ENCODE data around the gene TMEM244. TPM values are rescaled to one million over a fixed set of nuclear protein-coding genes. Genes with fewer than 3 reads are reported as not detected.
"Not testable (repeated sequence)": the region's sequence is repeated elsewhere in the genome, so short reads cannot be mapped to it uniquely, and the experiment has no call there.

TMEM244 gene
- total RNA-seq, 4 donors from 2014 or later: not detected

- TF ChIP-seq, protein P1, sequence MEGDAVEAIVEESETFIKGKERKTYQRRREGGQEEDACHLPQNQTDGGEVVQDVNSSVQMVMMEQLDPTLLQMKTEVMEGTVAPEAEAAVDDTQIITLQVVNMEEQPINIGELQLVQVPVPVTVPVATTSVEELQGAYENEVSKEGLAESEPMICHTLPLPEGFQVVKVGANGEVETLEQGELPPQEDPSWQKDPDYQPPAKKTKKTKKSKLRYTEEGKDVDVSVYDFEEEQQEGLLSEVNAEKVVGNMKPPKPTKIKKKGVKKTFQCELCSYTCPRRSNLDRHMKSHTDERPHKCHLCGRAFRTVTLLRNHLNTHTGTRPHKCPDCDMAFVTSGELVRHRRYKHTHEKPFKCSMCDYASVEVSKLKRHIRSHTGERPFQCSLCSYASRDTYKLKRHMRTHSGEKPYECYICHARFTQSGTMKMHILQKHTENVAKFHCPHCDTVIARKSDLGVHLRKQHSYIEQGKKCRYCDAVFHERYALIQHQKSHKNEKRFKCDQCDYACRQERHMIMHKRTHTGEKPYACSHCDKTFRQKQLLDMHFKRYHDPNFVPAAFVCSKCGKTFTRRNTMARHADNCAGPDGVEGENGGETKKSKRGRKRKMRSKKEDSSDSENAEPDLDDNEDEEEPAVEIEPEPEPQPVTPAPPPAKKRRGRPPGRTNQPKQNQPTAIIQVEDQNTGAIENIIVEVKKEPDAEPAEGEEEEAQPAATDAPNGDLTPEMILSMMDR (IDR thresholded peaks at IDR 0.05): no peak
Measured at GRCh38 chr6:129843573-129843972, 17.5 kb downstream of the TMEM244 start.

GRCh38 chr6:129842881-129843409 is 18.2 kb downstream of the TMEM244 start:
- TF ChIP-seq, protein P1 (IDR thresholded peaks at IDR 0.05): no peak
- no peak for DNase-seq (ENCODE audit: low spot score)
- no peak for ATAC-seq (ENCODE audit: low FRiP score)

More at GRCh38 chr6:129843573-129843972, 17.5 kb downstream of the TMEM244 start:
- ATAC-seq (ENCODE audit: low FRiP score) (no peak), DNase-seq (ENCODE audit: low spot score) (no peak)

- TF ChIP-seq, protein P1 (IDR thresholded peaks at IDR 0.05): no peak
- DNase-seq (ENCODE audit: low spot score): no peak
- no peak for ATAC-seq (ENCODE audit: low FRiP score)
Measured at GRCh38 chr6:129842137-129842536, 19.0 kb downstream of the TMEM244 start.

DNA sequence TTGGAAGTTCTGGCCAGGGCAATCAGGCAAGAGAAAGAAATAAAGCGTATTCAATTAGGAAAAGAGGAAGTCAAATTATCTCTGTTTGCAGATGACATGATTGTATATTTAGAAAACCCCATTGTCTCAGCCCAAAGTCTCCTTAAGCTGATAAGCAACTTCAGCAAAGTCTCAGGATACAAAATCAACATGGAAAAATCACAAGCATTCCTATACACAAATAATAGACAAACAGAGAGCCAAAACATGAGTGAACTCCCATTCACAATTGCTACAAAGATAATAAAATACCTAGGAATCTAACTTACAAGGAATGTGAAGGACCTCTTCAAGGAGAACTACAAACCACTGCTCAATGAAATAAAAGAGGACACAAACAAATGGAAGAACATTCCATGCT is 21.6 kb downstream of the TMEM244 start:
- not testable (repeated sequence) for ATAC-seq (ENCODE audit: low FRiP score); DNase-seq (ENCODE audit: low spot score)

DNA sequence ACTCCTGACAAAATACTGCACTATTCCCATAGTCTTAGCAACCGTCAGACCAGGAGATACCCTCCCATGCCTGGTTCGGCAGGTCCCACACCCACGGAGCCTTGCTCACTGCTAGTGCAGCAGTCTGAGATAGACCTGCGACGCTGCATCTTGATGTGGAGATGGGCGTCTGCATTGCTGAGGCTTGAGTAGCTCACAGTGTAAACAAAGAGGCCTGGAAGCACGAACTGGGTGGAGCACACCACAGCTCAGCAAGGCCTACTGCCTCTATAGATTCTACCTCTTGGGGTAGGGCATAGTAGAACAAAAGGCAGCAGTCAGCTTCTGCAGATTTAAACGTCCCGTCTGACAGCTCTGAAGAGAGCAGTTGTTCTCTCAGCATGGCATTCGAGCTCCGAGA is 25.4 kb downstream of the TMEM244 start:
- no peak for ATAC-seq (ENCODE audit: low FRiP score)
- TF ChIP-seq, protein P1 (IDR thresholded peaks at IDR 0.05): no peak
- no peak for DNase-seq (ENCODE audit: low spot score)

DNA sequence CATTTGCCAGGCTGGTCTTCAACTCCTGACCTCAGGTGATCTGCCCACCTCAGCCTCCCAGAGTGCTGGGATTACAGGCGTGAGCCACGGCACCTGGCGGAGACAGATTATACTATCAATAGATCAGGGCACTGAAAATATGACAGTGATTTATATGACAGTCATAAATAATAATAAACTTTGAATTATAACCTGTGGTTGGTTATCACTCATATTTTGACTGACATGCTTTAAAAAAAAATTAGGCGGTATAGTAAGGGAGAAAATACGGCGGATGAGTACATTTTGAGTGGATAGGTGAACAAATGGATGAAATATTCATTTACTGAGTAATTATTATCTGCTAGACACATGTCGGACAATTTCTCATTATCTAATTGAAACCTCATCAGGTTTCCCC is 28.8 kb downstream of the TMEM244 start:
- no peak for DNase-seq (ENCODE audit: low spot score)
- no peak for ATAC-seq (ENCODE audit: low FRiP score)
- TF ChIP-seq, protein P1 (IDR thresholded peaks at IDR 0.05): no peak

DNA sequence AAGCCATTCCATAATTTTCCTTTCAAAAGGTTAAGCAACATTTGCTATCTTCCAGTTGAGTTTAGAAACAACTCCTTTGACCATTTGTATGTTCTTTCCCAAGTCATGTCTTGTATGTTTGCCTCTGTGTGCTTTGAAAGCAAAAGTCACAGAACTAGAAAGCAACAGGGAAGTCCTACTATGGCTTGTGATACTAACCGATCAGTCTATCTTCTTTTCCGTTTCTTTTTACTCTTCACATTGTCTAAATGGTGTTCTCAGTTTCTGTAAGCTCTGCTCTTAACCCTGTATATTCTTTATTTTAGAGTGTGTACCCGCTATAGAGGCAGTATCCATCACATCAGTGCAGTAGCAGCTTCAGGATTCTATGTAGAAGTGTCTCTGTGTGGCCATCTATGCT is 32.9 kb downstream of the TMEM244 start:
- TF ChIP-seq, protein P1 (IDR thresholded peaks at IDR 0.05): no peak
- DNase-seq (ENCODE audit: low spot score): no peak
- no peak for ATAC-seq (ENCODE audit: low FRiP score)
